Stimulated activated CD4-positive, alpha-beta T cell treated with anti-CD3 and anti-CD28 coated beads, Interleukin-2, amount 100 ng/mL, for 24 hours (primary cell): ENCODE data around the gene ANO2.

ENCODE experiments used
- DNase-seq, 2 donors: peaks; one replicate each; pipeline ENCODE4 v3.0.0-alpha.2; 2020

Gene ANO2

DNA sequence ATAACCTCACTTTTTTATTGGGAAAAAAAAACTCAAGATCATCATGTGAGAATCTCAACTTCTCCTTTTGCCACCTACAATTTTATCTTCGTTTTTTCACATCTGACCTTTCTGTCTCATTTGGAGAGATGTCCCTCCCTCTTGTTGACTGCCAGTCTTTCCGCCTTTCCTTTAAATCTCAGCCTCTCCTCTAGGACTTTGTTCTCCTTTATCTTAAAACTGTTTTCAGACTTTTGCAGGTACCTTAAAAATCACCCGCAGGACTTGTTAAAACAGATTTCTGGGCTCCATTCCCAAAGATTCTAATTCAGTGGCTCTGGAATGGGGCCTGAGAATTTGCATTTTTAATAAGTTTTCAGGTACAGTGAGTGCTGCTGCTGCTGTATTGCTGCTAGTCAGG lies 289.9 kb downstream of the ANO2 start:
- no peak for DNase-seq

DNA sequence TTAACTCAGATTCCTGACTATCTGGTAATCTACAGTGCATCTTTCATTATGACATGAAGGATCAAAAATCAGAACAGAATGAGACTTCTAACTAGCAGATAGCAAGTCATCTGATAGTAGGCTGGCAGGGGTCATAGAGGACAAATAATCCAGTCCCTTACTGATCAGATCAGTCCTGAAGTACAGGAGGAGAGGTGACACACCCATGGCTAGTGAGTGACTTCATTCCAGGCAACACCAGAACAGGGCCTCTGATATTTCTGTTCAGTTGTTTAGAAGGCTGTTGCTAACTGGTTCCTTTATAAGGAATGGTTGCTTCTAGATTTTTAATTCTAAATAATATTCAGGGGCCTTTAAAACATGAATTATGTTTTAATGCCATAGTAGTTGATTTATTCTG lies 291.0 kb downstream of the ANO2 start:
- no peak for DNase-seq

DNA sequence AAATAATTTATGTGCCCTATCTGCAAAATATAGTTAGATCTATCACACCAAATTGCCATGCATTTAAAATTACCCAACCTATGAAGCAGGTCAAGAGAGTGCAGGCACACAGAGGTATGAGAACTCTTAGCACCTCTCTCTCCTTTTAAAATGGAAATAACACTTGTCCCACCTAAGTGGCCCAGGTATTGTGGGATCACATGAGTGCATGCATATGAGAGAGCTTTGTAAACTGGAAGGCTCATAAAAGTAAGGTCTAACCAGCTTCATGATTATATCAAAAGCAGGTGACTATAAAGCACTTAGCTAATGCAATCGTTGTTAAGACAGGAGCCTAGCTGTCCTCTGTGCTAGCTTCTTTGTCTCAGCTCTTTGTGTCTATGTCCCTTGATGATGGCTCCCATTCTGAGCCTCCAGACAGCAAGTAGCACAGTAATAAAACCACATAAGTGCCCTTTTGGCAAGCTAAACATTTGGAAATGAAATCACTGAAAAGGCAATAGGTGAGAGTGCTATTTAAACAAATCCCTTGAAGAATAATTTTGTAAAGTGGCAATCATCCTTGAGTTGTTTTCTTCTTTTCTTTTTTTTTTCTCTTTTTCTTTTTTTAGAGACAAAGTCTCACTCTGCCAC lies 294.1 kb downstream of the ANO2 start:
- DNase-seq, result no peak

DNA sequence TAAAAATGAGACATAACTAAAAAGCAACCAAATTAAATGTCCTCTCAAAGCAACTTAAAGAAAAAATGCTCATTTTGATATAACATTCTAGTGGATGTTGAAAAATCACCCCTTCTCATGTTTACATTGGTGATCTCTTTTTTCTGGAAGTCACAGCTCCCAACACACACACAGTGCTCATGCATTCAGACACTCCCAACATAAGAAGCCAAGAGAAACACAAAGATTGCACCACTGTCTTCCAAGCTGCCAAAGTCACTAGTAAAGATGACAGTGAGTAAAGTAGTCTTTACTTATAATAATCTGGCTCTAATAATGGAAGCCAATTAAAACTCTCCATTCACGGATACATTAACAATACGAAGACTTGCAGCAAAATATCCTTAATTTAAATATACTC lies 294.8 kb downstream of the ANO2 start:
- DNase-seq, result no peak

DNA sequence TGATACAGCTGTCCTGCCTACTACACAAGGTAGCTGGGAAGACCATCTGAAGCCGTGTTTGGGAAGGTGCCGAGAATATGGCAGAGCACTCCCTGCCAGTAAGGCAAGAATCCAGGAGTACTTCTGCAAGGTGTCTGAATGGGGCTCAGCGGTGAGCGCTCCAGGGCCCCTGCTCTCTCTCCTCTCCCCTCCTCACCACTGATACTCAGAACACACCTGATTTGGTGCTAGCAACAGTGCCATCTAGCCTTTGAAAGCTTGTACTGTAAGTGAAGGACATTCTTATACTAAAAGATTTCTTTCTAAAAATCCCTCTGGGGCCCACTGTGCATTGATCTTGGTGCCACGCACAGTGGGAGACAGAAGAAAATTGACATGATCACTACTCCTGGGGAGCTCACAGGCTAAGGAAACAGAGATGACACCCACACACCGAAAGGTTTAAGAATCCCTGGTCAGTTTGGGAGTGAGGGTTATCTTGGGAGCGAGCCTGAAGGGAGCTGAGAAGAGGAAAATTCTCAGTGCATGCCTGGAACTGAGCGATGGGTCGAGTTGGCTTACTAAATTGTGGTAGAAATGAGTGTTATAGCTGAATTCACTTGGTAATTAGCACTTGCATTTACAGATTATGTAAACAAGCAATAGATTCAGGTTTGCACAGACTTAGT lies 296.2 kb downstream of the ANO2 start:
- no peak for DNase-seq

DNA sequence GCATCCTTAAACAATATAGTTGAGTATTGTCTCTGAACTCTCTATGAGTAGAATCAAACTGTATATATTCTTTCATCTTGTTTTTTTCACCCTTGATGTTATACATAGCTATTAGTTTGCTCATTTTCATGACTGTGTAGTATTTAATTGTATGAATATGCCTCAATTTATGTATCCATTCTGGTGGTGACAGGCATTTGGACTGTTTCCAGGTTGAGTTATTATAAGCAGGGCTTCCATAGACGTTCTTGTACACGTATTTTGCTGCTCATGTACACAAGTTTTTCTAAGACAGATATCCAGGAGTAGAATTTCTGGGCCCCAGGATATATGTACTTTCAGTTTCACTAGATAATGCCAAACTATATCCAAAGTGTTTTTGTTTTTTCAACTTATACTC lies 301.8 kb downstream of the ANO2 start:
- no peak for DNase-seq

DNA sequence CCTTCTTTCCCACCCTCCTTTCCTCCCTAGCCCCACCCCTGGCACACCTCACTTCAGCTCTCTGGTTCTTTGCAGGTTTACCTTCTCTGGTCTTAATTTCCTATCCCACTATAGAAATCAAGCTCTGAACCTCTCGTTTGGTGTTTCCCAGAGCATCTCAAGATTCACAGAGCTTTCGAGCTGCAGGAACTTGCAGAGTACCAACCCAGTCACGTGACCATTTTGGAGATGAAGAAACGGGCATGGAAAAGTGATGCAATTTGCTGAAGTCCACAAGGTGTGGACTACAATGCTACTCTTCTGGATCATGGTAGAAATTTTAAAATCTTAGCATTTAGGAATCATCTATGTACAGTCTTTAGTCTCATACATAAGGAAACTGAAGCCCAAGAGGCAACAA lies 307.4 kb downstream of the ANO2 start:
- no peak for DNase-seq

DNA sequence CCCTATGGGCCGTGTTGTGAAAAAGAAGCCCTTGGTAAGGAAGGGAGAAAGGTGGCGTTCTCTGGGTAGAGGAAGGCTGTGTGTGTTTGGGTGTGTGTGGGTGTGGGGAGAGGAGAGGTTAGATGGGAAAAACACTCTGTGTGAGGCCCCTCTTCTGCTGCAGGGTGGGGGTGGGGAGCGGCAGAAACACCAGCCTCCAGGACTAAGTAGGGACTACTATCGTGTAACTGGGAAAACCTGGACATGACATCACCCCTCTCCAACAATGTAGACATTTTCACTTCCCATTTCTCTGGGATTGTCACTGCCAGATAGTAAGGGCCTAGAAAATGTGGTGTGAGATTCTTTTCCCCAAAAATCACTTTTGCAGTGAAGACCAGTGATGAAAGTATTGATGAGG lies 308.2 kb downstream of the ANO2 start:
- no peak for DNase-seq

DNA sequence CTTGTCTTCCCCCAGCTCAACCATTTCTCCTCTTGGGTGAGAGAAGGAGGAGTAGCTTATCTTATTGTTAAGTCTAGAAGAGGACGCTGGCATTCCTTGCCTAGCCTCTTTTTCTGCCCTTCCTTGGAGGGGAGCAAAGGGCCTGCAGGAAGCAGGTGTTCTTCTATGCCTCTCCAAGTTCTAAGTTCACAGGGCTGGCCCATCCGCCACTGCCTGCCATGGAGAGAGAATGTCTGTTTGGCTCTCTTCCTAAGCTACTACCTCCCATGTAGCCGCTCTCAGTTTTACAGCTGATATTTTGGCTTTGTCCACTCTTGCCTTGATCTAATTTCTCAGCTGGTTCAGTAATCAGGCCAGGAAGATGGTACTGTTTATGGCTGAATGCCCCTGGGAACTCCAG lies 312.0 kb downstream of the ANO2 start:
- no peak for DNase-seq

DNA sequence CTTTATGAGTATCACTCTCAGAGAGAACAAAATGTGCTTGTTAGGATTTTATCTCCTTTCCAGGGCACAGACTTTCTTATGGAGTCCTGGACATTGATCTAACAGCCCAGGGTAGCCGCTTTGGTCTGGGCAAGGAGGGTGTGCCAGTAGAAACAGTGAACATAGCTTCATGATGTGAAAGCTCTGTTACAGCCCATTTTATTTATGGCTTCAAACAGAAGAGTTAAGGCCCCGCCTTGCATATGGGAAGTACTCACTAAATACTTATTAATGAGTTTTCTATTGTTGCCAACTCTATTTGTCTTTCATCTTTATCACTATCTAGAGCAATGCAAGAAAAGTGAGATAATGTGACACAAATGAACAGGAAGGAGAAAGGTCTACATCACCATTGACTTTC lies 312.6 kb downstream of the ANO2 start:
- DNase-seq, result no peak

DNA sequence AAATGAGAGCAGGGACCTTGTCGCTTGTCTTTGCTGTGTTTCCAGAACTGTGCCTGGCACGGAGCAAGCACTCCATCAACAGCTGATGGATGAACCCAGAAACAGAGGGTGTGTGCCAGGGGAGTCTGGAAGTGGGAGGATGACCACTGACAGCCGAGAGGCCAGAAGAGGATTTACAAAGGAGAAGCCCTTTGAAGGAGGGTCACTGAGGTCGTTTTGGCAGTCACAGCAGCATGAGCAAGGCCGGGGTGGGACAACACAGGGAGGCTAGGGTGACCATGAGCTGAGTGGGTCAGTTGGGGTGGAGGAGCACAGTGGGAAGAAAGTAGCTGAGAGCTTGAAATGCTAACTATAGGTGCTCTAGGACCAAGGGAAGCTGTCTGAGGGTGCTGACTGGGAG lies 313.6 kb downstream of the ANO2 start:
- no peak for DNase-seq

DNA sequence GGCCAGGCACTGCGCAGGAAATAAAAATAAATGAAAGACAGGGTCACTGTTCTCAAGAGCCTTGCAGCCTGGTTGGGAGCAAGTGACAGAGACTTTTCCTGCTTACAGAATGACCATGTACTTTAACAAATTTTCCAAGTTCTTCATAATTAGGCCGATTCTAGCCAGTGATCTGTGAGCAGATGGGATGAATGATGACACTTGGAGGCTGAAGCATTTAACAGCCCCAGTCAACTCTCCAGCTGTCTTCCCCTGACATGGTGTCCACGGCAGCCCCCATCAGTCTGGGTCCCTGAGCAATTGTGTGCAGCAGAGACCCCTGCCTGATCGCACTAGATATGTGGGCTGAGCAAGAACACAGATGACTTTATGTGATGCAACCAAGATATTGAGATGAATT lies 314.3 kb downstream of the ANO2 start:
- no peak for DNase-seq

DNA sequence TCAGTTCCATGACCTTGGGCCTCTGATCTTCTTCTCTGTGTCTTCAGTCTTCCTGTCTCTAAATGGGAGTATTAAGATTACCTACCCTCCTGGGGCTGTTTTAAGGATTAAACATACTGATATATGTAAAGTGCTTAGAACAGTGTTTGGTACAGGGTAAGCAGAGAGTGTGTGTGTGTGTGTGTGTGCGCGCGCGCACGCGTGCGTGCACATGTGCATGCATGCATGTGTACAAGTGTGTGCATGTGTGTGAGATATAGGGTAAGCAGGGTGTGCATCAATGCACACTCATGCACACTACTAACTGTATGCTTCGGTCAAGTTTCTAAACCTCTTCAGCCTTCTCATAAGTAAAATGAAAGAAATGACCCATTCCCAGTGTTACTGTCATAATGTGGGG lies 316.6 kb downstream of the ANO2 start:
- DNase-seq, result no peak

DNA sequence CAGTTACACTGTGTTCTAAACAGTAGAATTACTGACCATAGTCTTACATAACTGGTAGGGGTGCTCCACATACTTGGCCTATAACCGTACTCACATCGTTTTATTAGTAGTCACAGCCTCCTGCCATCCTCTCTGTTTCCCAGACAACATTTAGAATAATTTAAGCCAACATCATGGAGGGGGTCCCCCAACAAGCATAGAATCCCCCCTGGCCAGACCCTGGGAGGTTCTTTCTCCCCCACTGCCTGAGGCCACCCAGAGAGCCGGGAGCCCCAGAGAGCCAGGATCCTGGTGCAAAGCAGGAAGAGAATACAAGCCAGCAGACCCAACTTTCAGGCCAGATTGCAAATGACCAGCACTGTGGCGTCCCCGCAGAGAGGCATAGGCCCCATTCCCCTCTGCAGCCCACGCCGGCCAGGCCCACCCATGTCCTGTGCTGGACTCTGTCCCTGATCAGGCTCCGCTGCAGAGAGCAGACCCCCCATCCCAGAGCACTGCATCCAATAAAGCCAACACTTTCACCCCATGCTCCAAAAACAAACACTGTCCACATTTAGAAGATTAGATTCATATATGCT lies 317.9 kb downstream of the ANO2 start:
- no peak for DNase-seq

DNA sequence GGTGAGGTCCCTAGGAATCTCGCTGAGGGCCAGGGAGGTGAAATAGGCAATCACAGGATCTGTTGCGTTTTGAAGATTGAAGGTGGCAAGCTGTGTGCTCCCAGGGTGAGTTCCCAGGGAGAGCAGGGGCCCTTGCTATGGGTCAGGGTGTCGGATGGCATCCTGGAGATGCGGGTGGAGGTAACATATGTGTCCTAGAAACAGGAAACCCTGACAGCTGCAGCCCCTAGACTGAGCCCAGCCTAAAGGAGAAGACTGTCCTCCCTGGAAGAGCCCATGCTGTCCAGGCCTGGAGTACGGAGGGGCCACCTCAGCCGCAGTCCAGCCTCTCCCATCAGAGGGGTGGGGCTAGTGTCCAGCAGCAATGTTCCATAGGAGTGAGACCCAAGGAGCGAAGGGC lies 318.9 kb downstream of the ANO2 start:
- DNase-seq, result no peak

DNA sequence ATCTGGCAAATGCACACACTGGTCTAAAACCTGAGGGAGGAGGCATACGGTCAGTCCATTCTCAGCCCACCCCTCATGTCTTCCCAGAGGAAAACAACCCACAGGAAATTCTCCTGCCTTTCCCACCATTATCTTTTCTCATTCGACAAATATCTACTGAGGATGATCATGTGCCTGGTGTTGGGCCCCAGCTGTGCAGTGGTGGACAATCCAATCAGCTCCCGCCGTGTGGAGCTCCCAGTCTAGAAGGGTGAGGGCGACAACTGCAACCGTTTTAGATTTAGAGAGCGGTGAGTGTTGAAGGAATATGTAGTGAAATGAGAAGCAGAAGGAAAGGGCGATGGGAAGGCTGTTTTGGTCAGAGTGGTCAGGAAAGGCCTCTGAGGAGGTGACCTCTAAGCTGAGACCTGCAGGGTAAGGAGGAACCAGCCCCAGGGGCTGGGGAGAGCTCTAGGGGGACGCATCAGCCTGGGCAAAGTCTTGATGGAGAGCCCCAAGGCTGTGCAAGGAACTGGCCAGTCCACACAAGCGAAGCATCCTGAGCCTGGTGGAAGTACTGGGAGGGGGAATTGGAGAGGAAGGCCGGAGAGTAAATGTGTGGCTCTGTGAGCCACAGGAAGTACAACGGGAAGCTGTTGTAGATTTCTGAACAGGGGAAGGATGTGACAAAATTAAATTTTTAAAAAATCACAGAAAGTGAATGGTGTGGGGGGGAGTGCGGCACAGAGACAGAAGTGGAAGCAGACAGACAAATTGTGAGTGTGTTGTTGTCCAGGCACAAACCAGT lies 320.4 kb downstream of the ANO2 start:
- DNase-seq, result no peak

DNA sequence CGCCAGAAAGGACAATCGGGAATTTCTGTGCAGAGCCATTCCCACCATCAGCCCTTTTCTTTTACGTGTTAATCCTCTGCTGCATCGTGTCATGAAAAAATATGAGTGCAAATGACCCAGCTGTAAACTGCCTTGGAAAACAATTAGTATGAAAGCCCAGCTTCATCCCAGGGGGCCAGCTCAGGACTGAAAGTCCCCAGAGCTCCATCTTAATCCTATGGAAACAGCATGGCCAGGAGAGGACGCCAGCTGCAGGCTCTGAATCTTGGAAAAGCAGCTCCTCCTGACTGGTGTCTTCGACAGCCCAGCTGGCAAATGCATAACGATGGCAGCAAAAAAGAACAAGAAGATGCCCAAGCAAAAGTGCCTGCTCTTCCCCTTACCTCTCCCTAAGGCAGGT lies 321.6 kb downstream of the ANO2 start:
- DNase-seq, result no peak

DNA sequence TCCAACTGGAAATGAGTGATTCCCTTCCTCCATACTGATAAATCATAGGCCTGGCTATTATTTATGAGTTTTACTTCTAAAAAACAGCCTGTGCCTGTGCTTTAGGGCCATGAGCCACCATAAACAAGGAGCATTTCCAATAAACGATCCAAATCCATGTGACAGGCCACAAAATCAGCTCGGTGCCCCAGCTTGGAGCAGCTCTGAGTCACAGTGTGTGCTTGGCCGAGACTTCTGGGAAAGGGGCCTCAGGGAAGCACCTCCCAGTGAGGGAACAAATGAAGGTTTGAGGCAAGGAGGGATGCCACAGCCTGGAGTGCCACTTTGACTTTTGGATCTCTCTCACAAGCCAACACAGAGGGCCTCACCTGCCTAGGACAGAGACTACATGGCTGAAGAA lies 322.8 kb downstream of the ANO2 start:
- DNase-seq, result no peak

DNA sequence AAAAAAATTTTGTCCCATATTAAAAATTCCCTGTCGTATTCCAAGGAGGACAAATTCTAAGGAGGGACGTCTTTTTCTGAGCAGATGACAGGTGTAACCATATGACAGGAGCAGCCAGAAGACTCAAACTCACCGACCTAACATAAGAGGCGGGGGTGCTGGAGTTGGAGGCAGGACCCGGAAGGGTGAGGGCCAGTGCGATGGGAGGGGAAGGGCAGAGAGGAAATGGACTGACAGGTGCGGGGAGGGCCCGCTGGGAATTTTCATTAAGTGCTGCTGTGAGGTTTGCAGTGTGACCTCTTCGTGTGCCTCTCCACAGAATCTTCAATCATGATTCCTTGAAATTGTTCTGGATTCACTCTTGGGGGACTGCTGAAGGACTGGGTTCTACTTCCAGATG lies 323.7 kb downstream of the ANO2 start:
- no peak for DNase-seq

DNA sequence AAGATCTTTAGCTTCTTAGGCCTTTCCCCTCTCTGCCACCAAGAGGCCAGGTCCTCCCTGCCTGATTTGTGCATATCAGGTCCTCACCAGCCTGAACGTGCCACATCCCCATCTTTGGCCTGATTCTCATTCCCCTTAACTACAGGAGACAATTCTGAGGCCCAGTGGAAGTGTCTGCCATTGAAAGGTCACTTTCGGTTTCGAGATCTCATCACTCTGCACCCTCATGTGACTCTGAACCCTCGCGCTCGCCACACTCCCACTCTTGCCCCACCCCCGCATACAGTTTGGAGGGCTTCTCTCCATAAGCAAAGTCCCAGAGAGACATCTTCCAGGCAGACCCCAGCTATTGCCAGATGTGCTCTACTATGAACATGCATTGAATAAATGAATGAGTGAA lies 324.2 kb downstream of the ANO2 start:
- no peak for DNase-seq

DNA sequence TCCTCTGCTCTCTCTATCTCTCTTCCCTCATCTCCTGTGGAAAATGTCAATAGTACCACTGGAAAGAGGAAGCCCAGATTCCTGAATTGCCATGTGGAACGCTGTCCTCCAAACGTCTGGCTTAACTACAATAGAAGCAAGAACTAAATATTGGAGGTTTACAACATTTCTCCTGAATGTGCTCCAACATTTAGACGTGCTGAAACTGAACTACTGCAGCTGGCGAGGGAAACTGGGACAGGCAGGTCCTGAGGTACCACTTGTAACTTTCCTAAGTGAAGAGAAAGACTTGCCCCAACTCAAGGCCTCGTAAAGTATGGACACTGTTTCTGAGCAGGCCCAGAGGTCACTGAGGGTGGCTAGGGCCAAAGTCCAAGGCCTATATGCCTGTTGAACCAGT lies 325.4 kb downstream of the ANO2 start:
- DNase-seq, result no peak

DNA sequence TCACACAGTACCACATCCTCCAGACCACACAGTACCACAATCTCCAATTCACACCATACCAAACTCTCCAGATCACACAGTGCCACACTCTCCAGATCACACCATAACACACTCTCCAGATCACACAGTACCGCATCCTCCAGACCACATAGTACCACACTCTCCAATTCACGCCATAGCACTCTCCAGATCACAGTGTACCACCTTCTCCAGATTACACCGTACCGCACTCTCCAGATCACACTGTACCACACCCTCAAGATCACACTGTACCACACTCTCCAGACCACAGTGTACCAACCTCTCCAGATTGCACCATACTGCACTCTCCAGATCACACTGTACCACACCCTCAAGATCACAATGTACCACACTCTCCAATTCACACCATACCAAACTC lies 328.2 kb downstream of the ANO2 start:
- DNase-seq, result no peak

DNA sequence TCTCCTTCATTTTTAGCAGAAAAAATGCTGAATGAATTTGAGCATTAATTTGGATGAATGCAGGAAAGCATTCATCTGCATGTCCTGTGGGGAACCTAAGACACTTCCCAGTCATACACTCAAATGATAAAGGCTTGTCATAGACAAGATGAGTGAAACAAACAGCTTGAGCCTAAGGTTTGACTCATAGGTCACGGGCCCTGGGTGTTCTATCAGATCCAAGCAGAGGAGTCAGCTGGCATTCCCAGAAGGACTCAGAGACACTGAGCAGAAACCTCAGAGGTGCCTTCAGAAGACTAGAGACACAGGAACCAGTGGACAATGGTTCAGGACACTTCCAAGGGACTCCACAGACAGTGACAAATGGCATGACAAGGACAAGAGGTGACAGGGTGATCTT lies 329.3 kb downstream of the ANO2 start:
- no peak for DNase-seq

DNA sequence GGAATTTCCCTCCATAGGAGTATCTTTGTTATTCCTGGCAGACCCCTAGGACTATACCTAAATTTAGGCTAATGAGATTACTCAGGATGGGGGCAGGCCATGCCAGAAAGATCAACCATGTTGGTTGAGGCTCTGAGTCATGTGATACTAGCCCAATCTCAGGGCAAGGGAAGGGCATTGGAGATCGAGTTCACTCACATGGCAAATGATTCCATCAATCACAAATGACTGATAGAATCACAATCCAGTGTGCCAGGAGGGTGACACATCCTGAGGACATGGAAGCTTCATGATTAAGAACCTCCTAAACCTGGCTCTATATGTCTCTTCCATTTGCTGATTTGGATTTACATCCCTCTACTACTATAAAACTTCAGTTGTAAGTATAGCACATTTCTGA lies 330.8 kb downstream of the ANO2 start:
- no peak for DNase-seq
